ENCODE data around the gene TNFSF13. TPM values are rescaled to one million over a fixed set of nuclear protein-coding genes. Genes with fewer than 3 reads are reported as not detected.

TNFSF13 gene
- total RNA-seq, 4 donors from 2014 or later = 7.6 to 30.6 (median 17.6) TPM

GRCh38 chr17:7559320-7560171 is 996 bp downstream of the TNFSF13 start:
- no peak for DNase-seq (ENCODE audit: low spot score in 2 of 2)
- intact Hi-C loops (cut with DNase I; ENCODE audit: low total_unique reads) = loop anchor here (10.0 kb wide), 3 partner anchors 65 to 205 kb away; partner anchors contain the start of genes FGF11, KCTD11, TMEM102 and TMEM95
- TF ChIP-seq POLR2A (IDR thresholded peaks at IDR 0.05) (no peak), CTCF (IDR thresholded peaks at IDR 0.05) (no peak)
- WGBS, 2 donors = 47 to 57% methylated on average over 18 of the region's 18 CpGs
- peak overlapping the region; percentile 16 for H3K4me3 ChIP-seq (ENCODE audit: low read depth, poor library complexity, severe bottlenecking)

- intact Hi-C loops (cut with DNase I; ENCODE audit: low total_unique reads) = loop anchor here (10.0 kb wide), 1 partner anchor 126 kb away; the partner anchor contains the start of genes FGF11 and TMEM102
- no peak for TF ChIP-seq POLR2A (IDR thresholded peaks at IDR 0.05)
- peak in 1 of 2 donors; percentile 94 for DNase-seq (ENCODE audit: low spot score in 2 of 2)
- whole genome bisulfite sequencing, 2 donors = 22 to 26% methylated on average over 22 of the region's 22 CpGs
- H3K4me3 ChIP-seq (ENCODE audit: low read depth, poor library complexity, severe bottlenecking) = no peak overlapping the region
Measured at GRCh38 chr17:7560172-7561027, 1.9 kb downstream of the TNFSF13 start.

- 1% methylated on average over 32 of the region's 32 CpGs for WGBS, 2 donors
- intact Hi-C loops (cut with DNase I; ENCODE audit: low total_unique reads) = loop anchor here (10.0 kb wide), 1 partner anchor 126 kb away; the partner anchor contains the start of genes FGF11 and TMEM102
- DNase-seq (ENCODE audit: low spot score in 2 of 2) = peak; percentile 87 to 99
- H3K4me3 ChIP-seq (ENCODE audit: low read depth, poor library complexity, severe bottlenecking) = peak overlapping the region; percentile 74
- no peak for TF ChIP-seq POLR2A (IDR thresholded peaks at IDR 0.05)
- TF ChIP-seq CTCF (IDR thresholded peaks at IDR 0.05) = peak in 2 of 3 donors; percentile 63 to 94
Measured at GRCh38 chr17:7561028-7561575, 2.6 kb downstream of the TNFSF13 start.

GRCh38 chr17:7561589-7562207 is 3.1 kb downstream of the TNFSF13 start, which contains the start of gene SENP3:
Gene SENP3, plus strand, starts transcription at chr17:7561919. Its CDS starts 1,158 bp downstream, at chr17:7563077.
- peak within 1 kb of the TSS; percentile 74 for H3K4me3 ChIP-seq (ENCODE audit: low read depth, poor library complexity, severe bottlenecking)
- WGBS, 2 donors = 1% methylated on average over 49 to 57 of the region's 82 CpGs
- intact Hi-C loops (cut with DNase I; ENCODE audit: low total_unique reads) = loop anchor here (10.0 kb wide), 1 partner anchor 127 kb away; the partner anchor contains the start of genes FGF11 and TMEM102
- TF ChIP-seq CTCF (IDR thresholded peaks at IDR 0.05) (no peak), POLR2A (IDR thresholded peaks at IDR 0.05) (no peak)
- peak; percentile 80 to 97 for DNase-seq (ENCODE audit: low spot score in 2 of 2)

GRCh38 chr17:7562208-7562605 is 3.7 kb downstream of the TNFSF13 start:
- no peak for TF ChIP-seq CTCF (IDR thresholded peaks at IDR 0.05)
- intact Hi-C loops (cut with DNase I; ENCODE audit: low total_unique reads) = loop anchor here (10.0 kb wide), 1 partner anchor 127 kb away; the partner anchor contains the start of genes FGF11 and TMEM102
- H3K4me3 ChIP-seq (ENCODE audit: low read depth, poor library complexity, severe bottlenecking) = peak overlapping the region; percentile 74
- 1 to 3% methylated on average over 9 to 14 of the region's 28 CpGs for WGBS, 2 donors
- no peak for DNase-seq (ENCODE audit: low spot score in 2 of 2)
